K562 (cell line): ENCODE measurements around the gene MBD1. TPM values are rescaled to one million over a fixed set of nuclear protein-coding genes. Genes with fewer than 3 reads are reported as not detected.

Experiments
- ATAC-seq: fragments of 200-7000 bp; cut with Tn5 transposase; 3 replicates; pipeline ENCODE4 v1.9.1; 2020; ENCODE audit warnings: moderate library complexity
- BruUV-seq: library from RNA; stranded (reverse); fragments of 400-500 nt; replicated peaks from 2 replicates; lab custom pipeline; 2021; lab: Mats Ljungman, UMichigan
- CTCF ChIA-PET: fragments of 300-600 bp; formaldehyde crosslinking; extraction: SDS; loops from one replicate; lab custom pipeline; 2021; ENCODE audit warnings: low intra/inter-chr PET ratio; lab: Yijun Ruan, JAX
- POLR2A ChIA-PET: fragments of 300-600, 350-650 bp; sonication (Branson Sonifier 250); formaldehyde crosslinking; extraction: SDS; loops from one replicate; lab custom pipeline; 2021; ENCODE audit warnings: antibody characterized with exemption, inconsistent platforms; lab: Yijun Ruan, JAX
- DNase-seq, 4 experiments: peaks; one replicate each; pipeline versions ENCODE4 v3.0.0 to v3.0.0-alpha.2; 2011 to 2018; ENCODE audit warnings: low spot score in 3 of 4, mixed read lengths in 3 of 4; ENCODE audit errors: extremely low read depth in 1 of 4
- FAIRE-seq: peaks from 2 replicates; lab custom pipeline; 2011; peaks lifted over from hg19 to GRCh38; lab: Jason Lieb, UNC
- H2AFZ ChIP-seq: 2 replicates; pipeline ENCODE4 v1.6.0; 2011; ENCODE audit warnings: low read depth, low read length, control low read depth, inconsistent platforms
- H3K27ac ChIP-seq: fragments of 200-600 bp; 3 replicates; pipeline ENCODE4 v1.8.0; 2011; ENCODE audit warnings: low read depth, mild to moderate bottlenecking, control low read depth, inconsistent platforms, low read length, moderate library complexity, mixed read lengths; ENCODE audit errors: extremely low read depth
- H3K27me3 ChIP-seq, 2 experiments: fragments of 300-600 bp in 1 of 2; 2 replicates in 1 of 2; 3 replicates in 1 of 2; pipeline versions ENCODE4 v1.6.0 to v1.8.0; 2011; ENCODE audit warnings: inconsistent platforms in 2 of 2, low read length in 2 of 2, mild to moderate bottlenecking in 1 of 2, mixed read lengths in 1 of 2, moderate library complexity in 1 of 2; ENCODE audit not compliant: control insufficient read depth in 2 of 2, insufficient read depth in 2 of 2
- H3K36me3 ChIP-seq: fragments of 300-600 bp; 3 replicates; pipeline ENCODE4 v1.8.0; 2011; ENCODE audit warnings: mild to moderate bottlenecking, low read length, inconsistent platforms; ENCODE audit not compliant: control insufficient read depth, insufficient read depth
- H3K4me1 ChIP-seq, 2 experiments: fragments of 200-600 bp in 1 of 2; replicated peaks in 1 of 2; 2 replicates in 1 of 2; 3 replicates in 1 of 2; pipeline versions ENCODE4 v1.5.1 to v1.8.0; 2011; ENCODE audit warnings: inconsistent platforms in 2 of 2, low read length in 2 of 2, mild to moderate bottlenecking in 1 of 2, mixed read lengths in 1 of 2, moderate library complexity in 1 of 2; ENCODE audit not compliant: control insufficient read depth in 2 of 2, insufficient read depth in 2 of 2
- H3K4me2 ChIP-seq: 2 replicates; pipeline ENCODE4 v1.6.1; 2011; ENCODE audit warnings: low read length, control low read depth, inconsistent platforms, mixed read lengths; ENCODE audit not compliant: insufficient read depth
- H3K4me3 ChIP-seq: fragments of 200-600 bp; sonication (generic), shearing (Covaris generic); 2 replicates; pipeline ENCODE4 v1.5.1; 2016; ENCODE audit warnings: control low read depth, inconsistent platforms
- H3K79me2 ChIP-seq: fragments of 200-600 bp; 3 replicates; pipeline ENCODE4 v1.8.0; 2011; ENCODE audit warnings: low read length, inconsistent platforms; ENCODE audit not compliant: control insufficient read depth, insufficient read depth
- H3K9ac ChIP-seq, 2 experiments: 2 replicates each; pipeline versions ENCODE4 v1.6.0 to v1.6.1; 2011; ENCODE audit warnings: low read depth in 2 of 2, low read length in 2 of 2, control low read depth in 1 of 2, inconsistent platforms in 1 of 2, mild to moderate bottlenecking in 1 of 2, mixed read lengths in 1 of 2; ENCODE audit not compliant: insufficient read depth in 1 of 2
- H3K9me1 ChIP-seq: one replicate; pipeline ENCODE4 v1.6.0; 2011; ENCODE audit warnings: inconsistent platforms, mild to moderate bottlenecking, low read length, moderate library complexity; ENCODE audit not compliant: control insufficient read depth, insufficient read depth
- H3K9me3 ChIP-seq: replicated peaks from 2 replicates; pipeline ENCODE4 v1.5.1; 2011; ENCODE audit warnings: low read depth, low read length, inconsistent platforms; ENCODE audit not compliant: control insufficient read depth, insufficient read depth
- H4K20me1 ChIP-seq: replicated peaks from 2 replicates; pipeline ENCODE4 v1.6.1; 2011; ENCODE audit warnings: low read length, inconsistent platforms, mixed read lengths; ENCODE audit not compliant: control insufficient read depth, insufficient read depth
- CCAR2 ChIP-seq: fragments of 200-400 bp; formaldehyde crosslinking; IDR thresholded peaks from 2 replicates; pipeline ENCODE4 v1.6.1; 2017; ENCODE audit warnings: mild to moderate bottlenecking, low read depth, low read length
- CEBPB ChIP-seq: fragments of 450-650 bp; IDR thresholded peaks from 2 replicates; pipeline ENCODE4 v1.6.1; 2016; ENCODE audit warnings: missing genetic modification characterization, missing compliant biosample characterization
- DPF2 ChIP-seq: fragments of 450-650 bp; IDR thresholded peaks from 2 replicates; pipeline ENCODE4 v1.6.1; 2016
- ERF ChIP-seq: fragments of 450-650 bp; formaldehyde crosslinking; IDR thresholded peaks from 2 replicates; pipeline ENCODE4 v1.4.0; 2020; ENCODE audit warnings: mild to moderate bottlenecking, mixed read lengths
- ETV5 ChIP-seq: sonication (generic); formaldehyde crosslinking; IDR thresholded peaks from 2 replicates; pipeline ENCODE4 v1.4.0; 2020; ENCODE audit warnings: low read depth, mild to moderate bottlenecking, missing genetic modification reagents
- FOXK1 ChIP-seq: sonication (generic); formaldehyde crosslinking; IDR thresholded peaks from 2 replicates; pipeline ENCODE4 v1.8.0; 2022; ENCODE audit warnings: missing genetic modification reagents, mild to moderate bottlenecking, borderline replicate concordance
- MAFK ChIP-seq: IDR thresholded peaks from 2 replicates; pipeline ENCODE4 v1.6.1; 2011; ENCODE audit warnings: low read length, improper control_type of control experiment
- NR2F6 ChIP-seq: fragments of 450-650 bp; formaldehyde crosslinking; IDR thresholded peaks from 2 replicates; pipeline ENCODE4 v1.4.0; 2020; ENCODE audit warnings: mild to moderate bottlenecking
- POLR2AphosphoS5 ChIP-seq: IDR thresholded peaks from 2 replicates; pipeline ENCODE4 v1.6.1; 2011; ENCODE audit warnings: mild to moderate bottlenecking, low read depth, low read length, moderate library complexity; ENCODE audit not compliant: control insufficient read depth, insufficient read depth
- RB1 ChIP-seq: fragments of 450-650 bp; IDR thresholded peaks from 2 replicates; pipeline ENCODE4 v1.6.1; 2017; ENCODE audit warnings: low read depth, mild to moderate bottlenecking
- RBM15 ChIP-seq: fragments of 200-400 bp; formaldehyde crosslinking; IDR thresholded peaks from 2 replicates; pipeline ENCODE4 v1.6.1; 2018; ENCODE audit warnings: mild to moderate bottlenecking, low read length, moderate library complexity; ENCODE audit not compliant: insufficient read depth
- SMARCC2 ChIP-seq: fragments of 450-650 bp; IDR thresholded peaks from 2 replicates; pipeline ENCODE4 v1.6.1; 2017; ENCODE audit warnings: antibody characterized with exemption, moderate library complexity, mild to moderate bottlenecking, low read depth
- TCF3 ChIP-seq: sonication (generic); formaldehyde crosslinking; IDR thresholded peaks from 2 replicates; pipeline ENCODE4 v1.4.0; 2020; ENCODE audit warnings: mild to moderate bottlenecking, missing genetic modification reagents
- ZBTB17 ChIP-seq: fragments of 450-650 bp; formaldehyde crosslinking; IDR thresholded peaks from 2 replicates; pipeline ENCODE4 v1.4.0; 2020; ENCODE audit warnings: mild to moderate bottlenecking
- ZNF217 ChIP-seq: sonication (generic); formaldehyde crosslinking; IDR thresholded peaks from 2 replicates; pipeline ENCODE4 v1.8.0; 2022; ENCODE audit warnings: mild to moderate bottlenecking, missing genetic modification reagents
- ZNF41 ChIP-seq: fragments of 250-450 bp; sonication (Bioruptor Pico); conservative IDR thresholded peaks from 2 replicates; pipeline ENCODE4 v1.4.0; 2020; ENCODE audit warnings: mild to moderate bottlenecking
- WGBS: fragments of 100-300 bp; shearing (Covaris generic); methylation state at CpG from one replicate; pipeline ENCODE4 v1.1.6; 2016; ENCODE audit warnings: low coverage, mixed read lengths; ENCODE audit not compliant: insufficient coverage; ENCODE audit errors: missing lambda C conversion rate; 5-methylcytosine and 5-hydroxymethylcytosine counted together
- in situ Hi-C: fragments of 300-500 bp; cut with MboI; formaldehyde crosslinking; loops from 4 replicates; pipeline ENCODE4 v1.15.0; 2018; ENCODE audit warnings: inconsistent platforms, mixed read lengths
- intact Hi-C: fragments of 100-400 bp; cut with micrococcal nuclease; formaldehyde crosslinking; loops from 2 replicates; pipeline ENCODE4 v1.14.2; 2022
- polyA plus RNA-seq, 8 experiments: library from polyadenylated mRNA; depleted of rRNA in 4 of 8; stranded (reverse) in 5 of 8; unstranded in 3 of 8; fragments of >200 nt; fragmentation: Nextera tagmentation in 2 of 8; fragmentation: Illumina TruSeq in 1 of 8; extraction: Ambion mirVana in 2 of 8; extraction: Trizol in 1 of 8; gene quantifications; 2 replicates each; pipeline versions ENCODE4 v1.2.1 to v1.2.3, GENCODE V29; 2011 to 2014; ENCODE audit warnings: inconsistent platforms in 1 of 8, missing spikeins in 1 of 8
- total RNA-seq, 7 experiments: library from RNA; depleted of rRNA in 6 of 7; stranded (reverse); fragments of >200 nt in 6 of 7; fragmentation: Illumina TruSeq in 2 of 7; extraction: Trizol in 2 of 7; gene quantifications; 2 replicates each; pipeline versions ENCODE4 v1.2.1 to v1.2.3, GENCODE V29; 2011 to 2021; ENCODE audit warnings: low replicate concordance in 1 of 7
- TF ChIP-seq, protein P1 (sequence below): fragments of 250-450 bp; sonication (Bioruptor Pico); IDR thresholded peaks from 2 replicates; pipeline ENCODE4 v1.4.0; 2020; ENCODE audit warnings: mild to moderate bottlenecking, moderate library complexity
- TF ChIP-seq, protein P2 (sequence below), 2 experiments: fragments of 200-800 bp in 1 of 2; sonication (Bioruptor generic) in 1 of 2; sonication (generic) in 1 of 2; formaldehyde crosslinking in 1 of 2; IDR thresholded peaks in 1 of 2; conservative IDR thresholded peaks in 1 of 2; 2 replicates each; pipeline versions ENCODE4 v1.5.0 to v1.6.1; 2016 to 2020; ENCODE audit warnings: missing compliant biosample characterization in 1 of 2, missing genetic modification characterization in 1 of 2, missing genetic modification reagents in 1 of 2
- TF ChIP-seq, protein P3 (sequence below): conservative IDR thresholded peaks from 2 replicates; pipeline ENCODE4 v1.6.1; 2011; ENCODE audit warnings: low read depth, mild to moderate bottlenecking, low read length; ENCODE audit not compliant: control insufficient read depth

The MBD1 gene
- total and polyA plus RNA-seq, 9 of the 15 experiments (the other 6 are each of a cell fraction or from before 2014, with no cell fraction given), result 3.0 to 59.7 (median 31.7) TPM

DNA sequence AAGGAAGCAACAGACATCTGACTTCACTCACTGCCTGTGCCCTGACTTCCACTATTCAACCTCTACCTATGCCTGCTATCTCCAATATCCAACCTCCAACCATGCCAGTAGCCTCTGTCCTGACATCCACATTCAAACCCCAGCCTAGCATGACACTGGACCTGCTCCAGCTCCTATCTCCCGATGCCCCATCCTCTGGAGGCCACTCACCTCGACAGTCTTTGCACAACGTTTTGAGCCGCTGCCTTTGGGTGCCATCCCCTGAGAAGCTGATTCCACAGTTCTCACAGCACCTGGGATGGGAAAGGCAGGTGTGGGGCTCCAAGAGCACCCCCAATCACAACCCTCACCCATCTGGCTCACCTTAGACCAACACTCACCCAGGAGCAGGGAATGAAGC is 4.9 kb downstream of the MBD1 start:
- TF ChIP-seq, protein P1, sequence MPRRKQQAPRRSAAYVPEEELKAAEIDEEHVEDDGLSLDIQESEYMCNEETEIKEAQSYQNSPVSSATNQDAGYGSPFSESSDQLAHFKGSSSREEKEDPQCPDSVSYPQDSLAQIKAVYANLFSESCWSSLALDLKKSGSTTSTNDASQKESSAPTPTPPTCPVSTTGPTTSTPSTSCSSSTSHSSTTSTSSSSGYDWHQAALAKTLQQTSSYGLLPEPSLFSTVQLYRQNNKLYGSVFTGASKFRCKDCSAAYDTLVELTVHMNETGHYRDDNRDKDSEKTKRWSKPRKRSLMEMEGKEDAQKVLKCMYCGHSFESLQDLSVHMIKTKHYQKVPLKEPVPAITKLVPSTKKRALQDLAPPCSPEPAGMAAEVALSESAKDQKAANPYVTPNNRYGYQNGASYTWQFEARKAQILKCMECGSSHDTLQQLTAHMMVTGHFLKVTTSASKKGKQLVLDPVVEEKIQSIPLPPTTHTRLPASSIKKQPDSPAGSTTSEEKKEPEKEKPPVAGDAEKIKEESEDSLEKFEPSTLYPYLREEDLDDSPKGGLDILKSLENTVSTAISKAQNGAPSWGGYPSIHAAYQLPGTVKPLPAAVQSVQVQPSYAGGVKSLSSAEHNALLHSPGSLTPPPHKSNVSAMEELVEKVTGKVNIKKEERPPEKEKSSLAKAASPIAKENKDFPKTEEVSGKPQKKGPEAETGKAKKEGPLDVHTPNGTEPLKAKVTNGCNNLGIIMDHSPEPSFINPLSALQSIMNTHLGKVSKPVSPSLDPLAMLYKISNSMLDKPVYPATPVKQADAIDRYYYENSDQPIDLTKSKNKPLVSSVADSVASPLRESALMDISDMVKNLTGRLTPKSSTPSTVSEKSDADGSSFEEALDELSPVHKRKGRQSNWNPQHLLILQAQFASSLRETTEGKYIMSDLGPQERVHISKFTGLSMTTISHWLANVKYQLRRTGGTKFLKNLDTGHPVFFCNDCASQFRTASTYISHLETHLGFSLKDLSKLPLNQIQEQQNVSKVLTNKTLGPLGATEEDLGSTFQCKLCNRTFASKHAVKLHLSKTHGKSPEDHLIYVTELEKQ, result no peak
- TF ChIP-seq, protein P2, sequence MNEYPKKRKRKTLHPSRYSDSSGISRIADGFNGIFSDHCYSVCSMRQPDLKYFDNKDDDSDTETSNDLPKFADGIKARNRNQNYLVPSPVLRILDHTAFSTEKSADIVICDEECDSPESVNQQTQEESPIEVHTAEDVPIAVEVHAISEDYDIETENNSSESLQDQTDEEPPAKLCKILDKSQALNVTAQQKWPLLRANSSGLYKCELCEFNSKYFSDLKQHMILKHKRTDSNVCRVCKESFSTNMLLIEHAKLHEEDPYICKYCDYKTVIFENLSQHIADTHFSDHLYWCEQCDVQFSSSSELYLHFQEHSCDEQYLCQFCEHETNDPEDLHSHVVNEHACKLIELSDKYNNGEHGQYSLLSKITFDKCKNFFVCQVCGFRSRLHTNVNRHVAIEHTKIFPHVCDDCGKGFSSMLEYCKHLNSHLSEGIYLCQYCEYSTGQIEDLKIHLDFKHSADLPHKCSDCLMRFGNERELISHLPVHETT (CRISPR knock-in tag; conservative IDR thresholded peaks at IDR 0.05 in 1 of 2, IDR thresholded peaks at IDR 0.05 in 1 of 2), result no peak
- no peak for TF ChIP-seq SMARCC2
- TF ChIP-seq, protein P3, sequence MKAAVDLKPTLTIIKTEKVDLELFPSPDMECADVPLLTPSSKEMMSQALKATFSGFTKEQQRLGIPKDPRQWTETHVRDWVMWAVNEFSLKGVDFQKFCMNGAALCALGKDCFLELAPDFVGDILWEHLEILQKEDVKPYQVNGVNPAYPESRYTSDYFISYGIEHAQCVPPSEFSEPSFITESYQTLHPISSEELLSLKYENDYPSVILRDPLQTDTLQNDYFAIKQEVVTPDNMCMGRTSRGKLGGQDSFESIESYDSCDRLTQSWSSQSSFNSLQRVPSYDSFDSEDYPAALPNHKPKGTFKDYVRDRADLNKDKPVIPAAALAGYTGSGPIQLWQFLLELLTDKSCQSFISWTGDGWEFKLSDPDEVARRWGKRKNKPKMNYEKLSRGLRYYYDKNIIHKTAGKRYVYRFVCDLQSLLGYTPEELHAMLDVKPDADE, result no peak
- TF ChIP-seq RBM15, result no peak
- no peak for TF ChIP-seq DPF2
- no peak for TF ChIP-seq RB1
- TF ChIP-seq NR2F6 (CRISPR knock-in tag), result no peak
- TF ChIP-seq POLR2AphosphoS5, result no peak
- no peak for TF ChIP-seq ETV5 (CRISPR knock-in tag)
- no peak for TF ChIP-seq ZNF217 (CRISPR knock-in tag)
- no peak for TF ChIP-seq ZBTB17 (CRISPR knock-in tag)
- TF ChIP-seq ZNF41 (CRISPR knock-in tag), result no peak
- no peak for TF ChIP-seq TCF3 (CRISPR knock-in tag)
- no peak for TF ChIP-seq MAFK
- TF ChIP-seq FOXK1 (CRISPR knock-in tag), result no peak
- TF ChIP-seq CCAR2, result no peak
- no peak for TF ChIP-seq ERF (CRISPR knock-in tag)
- TF ChIP-seq CEBPB, result no peak
- in situ Hi-C loops, result no loop called here
- Histone ChIP-seq H3K27me3 (no peaks in the 10 kb centered on the region), H4K20me1 (peaks cover 2% of the 10 kb centered on the region; the same call in 1 of the 2 replicates), H3K4me3 (no peak overlapping the region), H3K9me1 (no peaks in the 10 kb centered on the region), H3K4me2 (no peak overlapping the region), H3K79me2 (peaks cover 33% of the 10 kb centered on the region), H3K9ac (no peak overlapping the region), H3K4me1 (peaks cover 4 to 11% of the 10 kb centered on the region in 2 experiments; a peak in 3 of 5 replicates), H2AFZ (no peak overlapping the region), H3K36me3 (peaks cover 83% of the 10 kb centered on the region; the same call in 2 of the 3 replicates), H3K9me3 (no peaks in the 10 kb centered on the region), H3K27ac (no peak overlapping the region)
- intact Hi-C loops, result no loop called here
- CTCF ChIA-PET, result no interaction called here
- POLR2A ChIA-PET, result no interaction called here
- WGBS, result 60% methylated on average over 1 of the region's 4 CpGs
- no peak for ATAC-seq
- FAIRE-seq, result no peak
- DNase-seq, result no peak
- BruUV-seq, result no TSS peak
